ENCODE measurements around the gene PPP1R16B. TPM values are rescaled to one million over a fixed set of nuclear protein-coding genes. Genes with fewer than 3 reads are reported as not detected.

PPP1R16B gene
- total and polyA plus RNA-seq, 10 of the 15 experiments (the other 5 are each of a cell fraction or from before 2014, with no cell fraction given), result 13.4 to 90.2 (median 66.7) TPM

- TF ChIP-seq CTCF (IDR thresholded peaks at IDR 0.05 in 2 of 3, conservative IDR thresholded peaks at IDR 0.05 in 1 of 3; ENCODE audit: control insufficient read depth in 2 of 3, extremely low read depth in 1 of 3, insufficient read depth in 1 of 3, low read depth in 3 of 3, low read length in 3 of 3) (no peak), ATF2 (IDR thresholded peaks at IDR 0.05; ENCODE audit: low read length) (no peak), IRF3 (IDR thresholded peaks at IDR 0.05) (no peak), IRF4 (IDR thresholded peaks at IDR 0.05; ENCODE audit: low read depth, low read length) (no peak), CREB1 (IDR thresholded peaks at IDR 0.05; ENCODE audit: low read depth) (no peak), ASH2L (IDR thresholded peaks at IDR 0.05; ENCODE audit: borderline replicate concordance, low read depth) (no peak)
Measured at GRCh38 chr20:38844963-38845362, 39.5 kb downstream of the PPP1R16B start (continued).

- DNase-seq (ENCODE audit: low read depth, low spot score) (no peak), ATAC-seq (no peak), FAIRE-seq (no peak)
- peaks cover 23% of the 10 kb centered on the region for H3K4me1 ChIP-seq (ENCODE audit: control insufficient read depth, insufficient read depth, low read length)
- 83% methylated on average over 1 of the region's 1 CpG for WGBS (ENCODE audit: insufficient coverage, insufficient replicate concordance, low lambda C conversion rate, missing lambda C conversion rate)
- CTCF ChIA-PET, result interaction anchor here (1.1 to 9.6 kb wide), 3 partner anchors 11 to 45 kb away, joined by 4 to 160 read pairs (median 8); no protein-coding TSS in a partner anchor
- no TSS peak for BruUV-seq (replicated peaks)
- SMC1A ChIA-PET (ENCODE audit: uncharacterized antibody, unreplicated experiment), result interaction anchor here (0.8 to 1.8 kb wide), 3 partner anchors 36 to 45 kb away, joined by 3 to 5 read pairs (median 4); partner anchors contain the start of gene PPP1R16B
- no peaks in the 10 kb centered on the region; the same call in 1 of the 3 replicates for H3K9me3 ChIP-seq (replicated peaks; ENCODE audit: control insufficient read depth, insufficient read depth, low read length)
- H4K20me1 ChIP-seq (ENCODE audit: control insufficient read depth, insufficient read depth), result no peaks in the 10 kb centered on the region
- TF ChIP-seq ZBTB40 (IDR thresholded peaks at IDR 0.05; ENCODE audit: borderline replicate concordance), result peak; percentile 92
- TF ChIP-seq HDGF (IDR thresholded peaks at IDR 0.05), result no peak
- TF ChIP-seq POLR2A (IDR thresholded peaks at IDR 0.05; ENCODE audit: low read depth, low read length), result no peak
- no peak for TF ChIP-seq RUNX3 (IDR thresholded peaks at IDR 0.05; ENCODE audit: low read length)
- TF ChIP-seq SUZ12 (IDR thresholded peaks at IDR 0.05; ENCODE audit: unreplicated experiment), result no peak
- no peak for TF ChIP-seq PKNOX1 (IDR thresholded peaks at IDR 0.05)
- H3K36me3 ChIP-seq (ENCODE audit: control insufficient read depth in 2 of 2, insufficient read depth in 2 of 2, low read length in 1 of 2), result peaks cover 9 to 33% of the 10 kb centered on the region in 2 experiments; a peak in 3 of 4 replicates
- in situ Hi-C loops (cut with MboI), result no loop called here
- H3K4me3 ChIP-seq, result no peak overlapping the region
- H3K79me2 ChIP-seq (ENCODE audit: control insufficient read depth, insufficient read depth, low read length), result peaks cover 76% of the 10 kb centered on the region
- no peak overlapping the region for H3K4me2 ChIP-seq (ENCODE audit: control insufficient read depth, insufficient read depth)
- RAD21 ChIA-PET (ENCODE audit: unreplicated experiment), result interaction anchor here (1.5 kb wide), 1 partner anchor 11 kb away, joined by 4 read pairs; no protein-coding TSS in a partner anchor
- H3K9ac ChIP-seq (ENCODE audit: control insufficient read depth, insufficient read depth, low read length), result no peak overlapping the region
- POLR2A ChIA-PET, result no interaction called here
- H3K27me3 ChIP-seq (replicated peaks in 1 of 2; ENCODE audit: control insufficient read depth in 2 of 2, insufficient read depth in 2 of 2, low read length in 1 of 2), result no peaks in the 10 kb centered on the region
- intact Hi-C loops (cut with micrococcal nuclease; ENCODE audit: unreplicated experiment), result no loop called here
- no peak overlapping the region for H2AFZ ChIP-seq (ENCODE audit: control insufficient read depth, low read depth, low read length)
- H3K27ac ChIP-seq (ENCODE audit: control insufficient read depth, insufficient read depth), result no peak overlapping the region
Measured at GRCh38 chr20:38847840-38848239, 42.3 kb downstream of the PPP1R16B start.

Data from GM12878 (cell line).